Mucosa of gallbladder (tissue), 1 donor: ENCODE measurements around the gene MGAT1. TPM values are rescaled to one million over a fixed set of nuclear protein-coding genes. Genes with fewer than 3 reads are reported as not detected.
A peak's percentile ranks its signal among the peaks of the same experiment; 100 is the strongest.
"Not testable (repeated sequence)": the region's sequence is repeated elsewhere in the genome, so short reads cannot be mapped to it uniquely, and the experiment has no call there.

Experiments
- DNase-seq: peaks from one replicate; pipeline ENCODE4 v3.0.0-alpha.2; 2020; ENCODE audit warnings: low spot score
- total RNA-seq: library from RNA; stranded (reverse); gene quantifications from one replicate; pipeline ENCODE4 v1.2.1, GENCODE V29; 2021
- donor health status: DM: no; HTN: no; CAD: no.

The MGAT1 gene
- total RNA-seq: 145 TPM

DNA sequence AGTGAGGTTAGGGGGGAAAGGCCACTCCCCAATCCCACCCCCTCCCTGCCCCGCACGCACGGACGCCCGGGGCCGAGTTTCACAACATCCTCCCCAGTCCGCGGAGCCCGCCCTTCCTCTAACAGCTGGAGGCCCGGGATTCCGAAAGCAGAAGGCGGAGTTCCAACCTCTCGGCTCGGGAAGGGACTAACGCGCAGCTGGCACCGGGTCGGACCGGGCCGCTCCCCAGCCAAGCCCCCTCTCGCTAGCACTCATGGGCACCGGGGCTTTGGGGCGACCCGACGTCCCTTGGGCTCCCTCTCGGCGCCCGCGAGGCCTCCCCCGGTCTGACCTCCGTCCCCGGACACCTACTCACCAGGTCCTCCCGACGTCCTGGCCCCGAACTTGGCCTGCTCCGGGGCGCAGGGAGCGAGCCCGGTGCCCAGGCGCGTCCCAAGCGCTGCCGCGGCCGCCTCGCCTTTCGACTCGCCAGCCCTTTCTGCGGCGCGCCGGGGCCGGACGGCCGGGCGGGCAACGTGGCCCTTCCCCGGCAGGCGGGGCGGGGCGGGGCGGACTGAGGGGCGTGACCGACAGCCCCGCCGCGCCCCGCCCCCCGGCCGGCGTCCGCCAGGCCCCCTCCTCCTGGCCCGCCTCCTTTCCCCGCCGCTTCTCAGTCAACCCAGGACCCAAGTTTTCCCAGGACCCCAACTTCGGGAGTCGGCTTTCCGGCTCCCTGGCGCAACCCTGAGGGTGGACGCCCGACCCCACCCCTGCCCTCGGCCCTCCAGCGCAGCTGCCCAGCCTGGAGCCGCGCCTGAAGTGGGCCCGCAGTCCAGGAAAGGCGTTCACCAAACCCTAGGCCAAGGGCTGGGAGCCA, at the start of gene MGAT1:
Gene MGAT1 (minus strand): TSS at position 482 of the 856 bp plus-strand sequence. CDS start 9,835 bp downstream, outside the sequence.
- peak; percentile 83 for DNase-seq

DNA sequence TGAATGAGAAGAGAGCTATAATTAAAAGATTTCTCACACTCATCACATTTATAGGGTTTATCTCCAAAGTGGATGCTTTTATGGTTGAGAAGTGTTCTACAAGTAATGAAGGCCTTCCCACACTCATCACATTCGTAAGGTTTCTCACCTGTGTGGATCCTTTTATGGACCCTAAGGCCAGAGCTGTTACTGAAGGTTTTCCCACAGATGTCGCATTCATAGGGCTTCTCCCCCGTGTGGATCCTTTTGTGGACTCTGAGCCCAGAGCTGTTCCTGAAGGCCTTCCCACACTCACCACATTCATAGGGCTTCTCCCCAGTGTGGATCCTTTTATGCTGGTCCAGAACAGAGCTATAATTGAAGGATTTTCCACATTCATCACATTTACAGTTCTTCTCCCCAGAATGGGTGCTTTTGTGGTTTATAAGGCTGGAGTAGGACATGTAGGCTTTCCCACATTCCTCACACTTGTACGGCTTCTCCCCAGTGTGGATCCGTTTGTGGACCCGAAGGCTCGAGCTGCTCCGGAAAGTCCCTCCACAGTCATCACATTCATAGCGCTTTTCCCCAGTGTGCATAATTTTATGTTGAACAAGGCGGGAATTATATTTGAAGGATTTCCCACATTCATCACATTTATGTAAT, 48.0 kb upstream of the MGAT1 start:
- no peak for DNase-seq

DNA sequence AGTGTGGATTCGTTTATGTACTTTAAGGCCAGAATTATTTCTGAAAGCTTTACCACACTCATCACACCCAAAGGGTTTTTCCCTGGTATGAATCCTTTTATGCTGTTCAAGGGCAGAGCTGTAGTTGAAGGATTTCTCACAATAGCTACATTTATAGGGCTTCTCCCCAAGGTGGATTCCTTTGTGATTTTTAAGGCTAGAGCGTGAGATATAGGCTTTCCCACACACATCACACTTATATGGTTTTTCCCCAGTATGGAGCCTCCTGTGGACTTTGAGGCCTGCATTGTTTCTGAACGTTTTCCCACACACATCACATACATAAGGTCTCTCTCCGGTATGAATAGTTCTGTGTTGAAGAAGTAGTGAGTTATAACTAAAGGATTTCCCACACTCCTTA, 47.2 kb upstream of the MGAT1 start:
- DNase-seq: no peak

DNA sequence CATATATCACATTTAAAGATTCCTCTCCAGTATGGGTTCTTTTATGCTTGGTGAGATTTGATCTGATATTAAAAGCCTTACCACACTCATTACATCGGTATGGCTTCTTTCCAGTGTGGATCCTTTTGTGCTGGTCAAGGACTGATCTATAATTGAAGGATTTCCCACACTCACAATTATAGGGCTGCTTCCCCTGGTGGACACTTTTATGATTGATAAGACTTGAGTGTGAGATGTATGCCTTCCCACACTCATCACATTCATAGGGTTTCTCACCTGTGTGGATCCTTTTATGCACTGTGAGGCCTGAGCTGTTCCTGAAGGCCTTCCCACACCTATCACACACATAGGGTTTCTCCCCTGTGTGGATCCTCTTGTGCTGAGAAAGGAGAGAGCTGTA, 46.3 kb upstream of the MGAT1 start:
- no peak for DNase-seq

DNA sequence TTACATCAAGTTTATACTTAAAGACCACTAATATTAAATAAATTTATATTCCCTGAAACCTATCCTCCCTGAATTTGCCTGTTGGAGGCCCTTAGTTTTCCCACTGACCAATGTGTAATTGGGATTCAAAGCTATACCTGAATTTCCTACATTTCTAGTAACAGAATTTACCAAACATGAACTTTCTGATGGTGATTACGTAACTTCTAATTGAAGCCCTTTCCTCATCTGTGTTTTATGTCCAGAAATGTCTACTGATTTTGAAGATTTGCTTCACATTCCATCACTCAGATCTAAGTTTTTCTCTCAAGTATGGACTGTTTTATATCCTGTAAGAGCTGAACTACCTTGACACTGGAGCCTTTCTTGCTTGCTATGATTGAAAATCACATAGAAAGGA, 45.7 kb upstream of the MGAT1 start:
- DNase-seq: no peak

DNA sequence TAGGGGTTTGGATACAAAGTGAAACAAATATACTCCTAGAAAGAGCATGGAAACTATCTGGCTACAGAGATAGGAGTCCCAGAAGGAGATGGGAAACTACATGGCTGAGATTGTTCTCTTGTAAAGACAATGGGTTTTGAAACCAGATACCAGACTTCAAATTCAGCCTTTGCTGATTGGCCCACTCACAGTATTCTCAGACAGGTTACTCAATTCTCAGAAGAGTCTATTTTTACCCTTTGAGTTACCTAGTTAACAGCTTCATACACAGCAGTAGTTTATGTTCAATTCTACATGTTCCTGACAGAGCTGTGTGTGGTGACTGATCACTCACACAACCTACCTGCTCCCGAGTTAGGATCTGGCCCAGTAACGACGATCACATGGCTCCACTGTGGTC, 44.4 kb upstream of the MGAT1 start:
- DNase-seq: no peak

DNA sequence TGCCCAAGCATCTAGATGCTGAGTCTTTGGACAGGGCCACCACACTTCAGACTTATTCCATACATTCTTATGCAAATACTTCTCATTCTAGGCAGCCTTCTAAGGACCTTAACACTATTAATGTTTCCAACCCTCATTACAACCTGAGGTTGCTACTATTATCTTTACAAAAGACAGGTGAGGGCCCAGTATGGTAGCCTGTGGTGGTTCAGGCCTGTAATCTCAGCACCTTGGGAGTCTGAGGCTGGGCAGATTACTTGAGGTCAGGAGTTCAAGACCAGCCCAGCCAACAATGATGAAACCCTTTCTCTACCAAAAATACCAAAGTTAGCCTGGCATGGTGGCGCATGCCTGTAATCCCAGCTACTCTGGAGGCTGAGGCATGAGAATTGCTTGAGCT, 42.3 kb upstream of the MGAT1 start:
- no peak for DNase-seq

DNA sequence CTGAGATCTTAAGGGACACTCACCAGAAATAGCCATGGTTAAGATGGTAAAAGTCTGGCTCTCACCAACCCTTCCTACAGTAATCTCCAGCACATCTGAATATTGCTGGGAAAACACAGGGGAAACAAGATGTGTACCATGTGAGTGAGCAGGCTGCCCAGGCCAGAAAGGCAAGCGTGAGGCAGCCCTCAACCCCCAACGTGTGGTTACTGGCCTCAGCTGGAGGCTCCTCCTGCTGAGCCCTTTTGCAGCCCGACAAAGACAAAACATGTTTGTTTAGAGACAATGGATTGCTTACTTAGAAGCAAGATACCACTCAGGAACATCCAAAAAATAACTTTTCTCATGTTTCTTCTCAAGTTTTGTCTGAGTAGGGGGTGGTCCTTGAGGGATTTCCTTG, 41.8 kb upstream of the MGAT1 start:
- no peak for DNase-seq

DNA sequence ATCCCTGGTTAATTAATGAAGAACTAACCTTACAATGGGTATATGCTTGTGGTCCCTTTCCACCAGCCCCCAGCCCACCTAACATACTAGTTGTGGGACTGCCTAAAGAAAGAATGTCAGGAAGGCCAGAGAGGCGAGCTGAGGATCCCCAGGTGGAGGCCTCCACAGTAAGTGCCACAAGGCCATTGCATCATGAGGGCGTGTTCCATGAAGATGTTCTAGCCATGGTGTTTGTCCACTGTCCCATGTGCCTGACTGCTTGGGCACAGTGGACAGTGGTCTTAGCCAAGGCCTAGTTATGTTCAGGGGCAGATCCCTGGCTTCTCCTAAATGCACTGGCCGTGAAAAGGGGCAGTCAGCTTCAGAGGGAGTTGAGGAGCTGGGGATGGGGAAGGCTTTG, 37.3 kb upstream of the MGAT1 start:
- DNase-seq: no peak

DNA sequence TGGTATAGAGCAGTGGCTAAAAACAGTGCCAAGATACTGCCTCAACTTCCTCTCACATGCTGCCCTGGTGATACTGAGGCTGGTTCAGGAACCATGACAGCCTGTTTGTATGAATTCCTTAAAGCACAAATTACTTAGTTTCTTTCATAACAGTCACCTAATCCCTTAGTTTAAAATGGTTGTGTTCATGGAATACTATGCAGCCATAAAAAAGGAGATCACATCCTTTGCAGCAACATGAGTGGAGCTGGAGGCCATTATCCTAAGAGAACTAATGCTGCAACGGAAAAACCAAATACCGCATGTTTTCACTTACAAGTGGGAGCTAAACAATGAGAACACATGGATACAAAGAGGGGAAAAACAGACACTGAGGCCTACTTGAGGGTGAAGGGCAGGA, 36.6 kb upstream of the MGAT1 start:
- no peak for DNase-seq

DNA sequence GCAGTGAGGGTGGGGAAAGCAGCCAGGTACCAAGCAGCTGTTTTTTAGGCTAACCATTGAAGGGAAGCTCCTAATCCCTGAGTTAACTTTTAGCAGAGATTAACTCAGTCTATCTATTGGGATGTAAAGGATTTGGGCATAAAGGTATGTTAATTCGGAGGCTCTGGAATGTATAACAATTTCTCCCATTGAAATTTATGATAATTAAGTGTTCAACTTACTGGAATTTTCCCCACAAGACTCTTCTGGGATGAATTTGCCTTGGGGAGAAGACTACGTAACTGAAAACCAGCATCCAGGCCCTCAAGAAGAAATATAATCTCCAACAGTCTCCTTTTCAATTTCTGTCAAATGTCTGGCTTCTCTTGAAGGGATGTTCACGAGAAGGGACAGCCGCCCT, 34.9 kb upstream of the MGAT1 start:
- no peak for DNase-seq

DNA sequence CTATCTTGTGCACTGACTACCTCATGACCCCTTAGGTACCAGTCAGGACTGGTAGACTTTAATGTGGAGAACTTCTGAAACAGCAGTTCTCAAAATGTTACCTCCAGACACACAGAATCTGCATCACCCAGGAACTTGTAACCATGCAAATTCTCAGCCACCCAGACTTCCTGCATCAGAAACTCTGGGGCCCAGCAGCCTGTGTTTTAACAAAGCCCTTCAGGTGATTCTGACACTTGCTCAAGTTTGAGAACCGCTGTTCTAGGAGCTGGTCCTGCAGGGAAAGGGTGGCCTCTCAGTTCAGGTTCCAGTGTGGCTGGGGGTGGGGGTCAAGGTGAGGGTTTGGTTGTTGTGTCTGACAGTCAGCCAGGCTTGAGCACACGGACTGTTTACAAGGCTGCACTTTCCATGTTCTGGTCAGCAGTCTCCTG, 30.0 kb upstream of the MGAT1 start:
- DNase-seq: no peak

DNA sequence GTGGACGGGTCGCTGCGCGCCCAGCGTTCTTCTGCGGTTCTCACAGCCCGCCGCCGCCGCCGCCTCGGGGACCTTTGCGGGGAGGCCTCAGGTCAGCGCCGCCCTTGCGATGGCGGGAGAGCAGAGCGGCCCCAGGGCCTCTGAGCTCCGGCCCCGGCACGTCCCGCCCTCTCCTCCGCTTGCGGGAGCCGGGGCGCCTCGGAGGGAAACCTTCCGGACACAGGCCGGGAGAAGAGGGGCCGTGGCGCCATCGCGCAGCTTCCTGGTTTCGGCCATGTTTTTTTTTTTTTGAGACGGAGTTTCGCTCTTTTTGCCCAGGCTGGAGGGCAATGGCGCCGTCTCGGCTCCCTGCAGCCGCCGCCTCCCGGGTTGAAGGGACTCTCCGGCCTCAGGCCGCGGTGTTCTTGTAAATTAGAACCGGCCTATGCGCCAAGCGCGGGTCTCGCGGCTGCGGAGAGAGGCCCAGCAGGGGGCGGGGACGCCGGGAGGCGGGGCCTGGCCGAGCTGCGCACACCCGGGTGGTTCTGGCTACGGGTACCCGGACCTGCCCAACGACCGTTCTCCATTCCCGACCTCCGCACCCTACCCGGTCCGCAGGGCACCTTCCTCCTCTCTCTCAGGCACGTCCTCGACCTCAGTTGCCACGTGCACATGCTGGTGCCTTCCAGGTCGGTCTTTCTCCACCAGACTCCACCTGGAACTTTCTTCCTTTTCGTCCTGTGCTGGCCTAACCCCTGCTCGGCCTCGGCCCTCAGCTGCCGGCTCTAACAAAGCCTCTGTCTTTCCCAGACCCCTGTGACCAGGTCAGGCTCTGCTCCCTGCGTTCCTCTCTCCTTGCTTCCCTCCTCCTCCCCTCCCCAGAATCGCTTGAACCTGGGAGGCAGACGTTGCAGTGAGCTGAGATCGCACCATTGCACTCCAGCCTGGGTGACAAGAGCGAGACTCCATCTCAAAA, 28.8 kb upstream of the MGAT1 start:
- peak; percentile 84 for DNase-seq

DNA sequence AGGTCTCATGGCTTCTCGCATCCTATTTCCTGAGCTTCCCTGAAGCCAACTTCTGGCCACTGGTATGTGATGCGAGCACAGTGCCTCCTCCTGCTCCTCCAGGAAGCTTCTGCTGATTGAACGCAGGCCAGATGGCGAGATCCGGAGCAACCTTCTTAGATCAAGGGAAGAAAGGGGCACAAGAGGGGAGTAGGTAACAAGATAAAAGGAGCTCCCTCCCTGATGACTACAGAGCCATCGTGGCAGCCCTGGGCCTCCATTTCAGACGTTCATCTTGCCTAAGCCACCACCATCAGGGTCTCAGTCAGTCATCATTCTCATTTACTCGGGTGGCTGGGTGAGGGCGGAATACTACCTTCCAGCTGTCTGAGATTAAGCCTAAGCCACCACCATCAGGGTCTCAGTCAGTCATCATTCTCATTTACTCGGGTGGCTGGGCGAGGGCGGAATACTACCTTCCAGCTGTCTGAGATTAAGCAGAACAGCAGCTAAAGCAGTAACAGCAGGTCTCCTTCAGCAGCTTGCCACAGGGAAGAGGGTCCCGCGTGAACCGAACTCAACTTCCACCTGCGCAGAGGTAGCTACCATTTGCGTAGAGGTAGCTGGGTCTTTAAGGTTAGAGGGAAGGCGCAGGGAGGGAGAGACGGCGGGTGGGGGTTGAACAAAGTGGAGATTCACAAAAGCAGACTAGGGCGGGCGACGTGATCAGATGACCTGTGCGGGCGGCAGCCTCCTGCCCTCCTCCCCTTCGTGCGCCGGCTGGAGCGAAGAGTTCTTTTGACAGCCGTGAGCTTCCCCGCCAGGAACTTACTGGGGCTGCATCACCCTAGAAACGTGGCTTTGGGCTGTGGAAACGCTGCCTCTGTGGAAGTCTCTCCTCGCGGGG, 27.9 kb upstream of the MGAT1 start:
- DNase-seq: peak; percentile 64

DNA sequence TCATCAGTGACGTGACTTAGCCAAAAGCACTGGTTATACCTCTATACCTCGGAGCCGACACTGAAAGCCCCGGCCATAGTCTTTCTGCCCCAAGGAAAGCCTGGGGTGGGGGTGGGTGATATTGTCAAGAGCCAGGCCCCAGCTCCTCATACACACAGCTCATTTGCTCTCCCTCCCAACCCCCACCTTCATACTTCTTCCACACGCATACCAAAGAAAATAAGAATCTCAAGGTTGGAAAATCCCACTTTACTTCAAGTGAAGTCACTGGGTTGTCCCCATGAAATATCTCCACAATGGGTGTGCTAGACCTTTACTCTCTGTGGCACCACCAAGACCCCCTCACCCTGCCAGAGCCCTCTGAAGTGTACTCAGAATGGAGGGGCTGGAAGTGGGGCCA, 27.1 kb upstream of the MGAT1 start:
- no peak for DNase-seq

DNA sequence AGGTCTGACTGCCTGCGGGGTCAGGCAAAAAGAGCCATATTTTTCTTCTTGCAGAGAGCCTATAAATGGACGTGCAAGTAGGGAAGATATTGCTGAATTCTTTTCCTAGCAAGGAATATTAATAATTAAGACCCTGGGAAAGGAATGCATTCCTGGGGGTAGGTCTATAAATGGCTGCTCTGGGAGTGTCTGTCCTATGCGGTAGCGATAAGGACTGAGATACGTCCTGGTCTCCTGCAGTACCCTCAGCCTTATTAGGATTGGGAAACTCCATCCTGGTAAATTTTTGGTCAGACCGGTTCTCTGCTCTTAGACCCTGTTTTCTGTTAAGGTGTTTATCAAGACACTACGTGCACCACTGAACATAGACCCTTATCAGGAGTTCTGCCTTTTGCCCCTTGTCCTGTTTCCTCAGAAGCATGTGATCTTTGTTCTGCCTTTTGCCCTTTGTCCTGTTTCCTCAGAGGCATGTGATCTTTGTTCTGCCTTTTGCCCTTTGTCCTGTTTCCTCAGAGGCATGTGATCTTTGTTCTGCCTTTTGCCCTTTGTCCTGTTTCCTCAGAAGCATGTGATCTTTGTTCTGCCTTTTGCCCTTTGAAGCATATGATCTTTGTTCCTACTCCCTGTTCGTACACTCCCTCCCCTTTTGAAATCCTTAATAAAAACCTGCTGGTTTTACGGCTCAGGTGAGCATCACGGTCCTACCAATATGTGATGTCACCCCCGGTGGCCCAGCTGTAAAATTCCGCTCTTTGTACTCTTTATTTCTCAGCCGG, 26.3 kb upstream of the MGAT1 start:
- peak; percentile 57 for DNase-seq

DNA sequence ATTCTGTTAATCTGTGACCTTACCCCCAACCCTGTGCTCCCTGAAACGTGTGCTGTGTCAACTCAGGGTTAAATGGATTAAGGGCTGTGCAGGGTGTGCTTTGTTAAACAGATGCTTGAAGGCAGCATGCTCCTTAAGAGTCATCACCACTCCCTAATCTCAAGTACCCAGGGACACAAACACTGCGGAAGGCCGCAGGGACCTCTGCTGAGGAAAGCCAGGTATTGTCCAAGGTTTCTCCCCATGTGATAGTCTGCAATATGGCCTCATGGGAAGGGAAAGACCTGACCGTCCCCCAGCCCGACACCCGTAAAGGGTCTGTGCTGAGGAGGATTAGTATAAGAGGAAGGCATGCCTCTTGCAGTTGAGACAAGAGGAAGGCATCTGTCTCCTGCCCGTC, 24.8 kb upstream of the MGAT1 start:
- DNase-seq: not testable (repeated sequence)

DNA sequence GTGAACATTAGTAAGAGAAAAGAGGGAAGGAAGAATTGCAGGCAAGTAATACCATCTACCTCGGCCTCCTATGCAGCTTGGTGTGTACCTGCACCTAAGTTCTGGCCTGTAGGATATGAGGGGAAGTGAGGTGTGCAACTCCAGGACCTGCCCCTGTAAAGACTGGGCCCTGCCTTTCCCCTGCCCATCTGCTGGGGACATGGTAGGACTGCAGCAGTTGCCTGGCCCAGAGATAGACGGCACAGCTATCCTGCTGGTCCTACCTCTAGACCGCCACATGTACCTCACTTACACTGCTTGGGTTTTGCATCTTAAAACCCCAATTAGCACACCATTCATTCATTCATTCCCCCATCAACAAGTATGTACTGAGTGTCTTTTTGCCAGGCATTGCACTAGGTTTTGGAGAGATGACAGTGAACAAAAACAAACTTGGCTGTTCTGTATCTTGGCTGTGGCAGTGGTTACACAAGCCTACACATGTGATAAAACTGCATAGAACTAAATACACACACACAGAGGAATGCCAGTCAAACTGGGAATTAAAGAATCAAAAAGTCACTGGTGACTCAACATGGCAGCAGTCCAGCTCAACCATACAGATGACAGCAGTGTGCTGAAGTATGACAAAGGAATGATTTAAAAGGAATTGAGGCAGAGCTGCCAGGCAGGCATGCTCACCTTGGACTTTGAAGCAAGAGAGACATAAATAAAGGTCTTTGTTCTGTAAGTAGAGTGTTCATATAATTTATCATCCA, 23.3 kb upstream of the MGAT1 start:
- DNase-seq: peak; percentile 87

DNA sequence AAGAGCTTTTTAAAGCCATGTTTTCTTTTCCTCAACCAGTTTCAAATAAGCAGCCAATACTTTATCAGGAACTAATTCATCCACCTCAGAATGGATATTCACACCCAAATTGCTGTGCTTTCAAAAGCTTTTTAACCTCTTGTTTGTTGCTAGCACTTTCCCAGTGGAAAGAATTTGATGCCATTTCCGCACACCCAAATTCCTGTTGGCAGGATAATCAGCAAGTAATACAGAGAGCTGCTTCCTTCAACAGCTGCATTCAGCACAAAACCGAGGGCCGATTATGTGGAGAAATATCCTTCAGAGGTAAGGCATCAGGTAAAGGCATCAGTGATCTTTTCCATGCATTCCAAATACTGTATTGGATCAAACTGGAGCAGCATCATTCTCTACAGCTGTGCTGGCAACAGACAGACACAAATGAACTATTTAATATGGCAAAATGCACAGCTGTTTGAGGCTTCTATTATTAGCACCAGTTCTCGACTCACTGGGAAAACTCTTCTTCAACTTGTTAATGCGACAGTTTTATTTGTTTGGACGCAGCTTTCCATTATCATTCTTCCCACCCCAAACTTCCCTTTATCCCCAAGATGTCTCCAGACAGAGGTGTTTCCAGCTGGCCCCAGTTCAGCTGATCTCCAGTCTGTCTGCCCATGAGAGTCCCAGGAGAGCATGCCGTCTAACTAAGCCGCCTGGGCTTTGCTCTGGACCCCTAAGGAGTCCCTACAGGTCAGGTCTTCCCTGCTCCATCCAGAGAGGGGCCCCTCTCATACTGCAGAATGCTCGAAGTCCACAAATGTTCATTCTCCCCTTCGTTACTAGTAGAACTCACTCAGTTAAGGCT, 22.2 kb upstream of the MGAT1 start:
- no peak for DNase-seq
